K562 (cell line): ENCODE results near the gene SH3D19. TPM values are rescaled to one million over a fixed set of nuclear protein-coding genes. Genes with fewer than 3 reads are reported as not detected.

Experiments
- EGR1 ChIP-seq: fragments of 450-650 bp; conservative IDR thresholded peaks from 2 replicates; pipeline ENCODE4 v1.6.1; 2017; ENCODE audit warnings: mild to moderate bottlenecking
- REST ChIP-seq, 2 experiments: fragments of 450-650 bp; formaldehyde crosslinking in 1 of 2; IDR thresholded peaks; 2 replicates each; pipeline versions ENCODE4 v1.4.0 to v1.6.1; 2014 to 2020; ENCODE audit warnings: mild to moderate bottlenecking in 2 of 2, borderline replicate concordance in 1 of 2, low read depth in 1 of 2
- polyA plus RNA-seq, 8 experiments: library from polyadenylated mRNA; depleted of rRNA in 4 of 8; stranded (reverse) in 5 of 8; unstranded in 3 of 8; fragments of >200 nt; fragmentation: Nextera tagmentation in 2 of 8; fragmentation: Illumina TruSeq in 1 of 8; extraction: Ambion mirVana in 2 of 8; extraction: Trizol in 1 of 8; gene quantifications; 2 replicates each; pipeline versions ENCODE4 v1.2.1 to v1.2.3, GENCODE V29; 2011 to 2014; ENCODE audit warnings: inconsistent platforms in 1 of 8, missing spikeins in 1 of 8
- total RNA-seq, 7 experiments: library from RNA; depleted of rRNA in 6 of 7; stranded (reverse); fragments of >200 nt in 6 of 7; fragmentation: Illumina TruSeq in 2 of 7; extraction: Trizol in 2 of 7; gene quantifications; 2 replicates each; pipeline versions ENCODE4 v1.2.1 to v1.2.3, GENCODE V29; 2011 to 2021; ENCODE audit warnings: low replicate concordance in 1 of 7

Gene SH3D19
- total and polyA plus RNA-seq, 9 of the 15 experiments (the other 6 are each of a cell fraction or from before 2014, with no cell fraction given), result 0.42 to 2.2 (median 1.1) TPM; not detected in 6

- TF ChIP-seq REST (IDR thresholded peaks at IDR 0.05; ENCODE audit: borderline replicate concordance) (no peak), REST (CRISPR knock-in tag; IDR thresholded peaks at IDR 0.05; ENCODE audit: low read depth) (no peak), EGR1 (no peak)
These were observed 120.4 kb downstream of the SH3D19 start (continued) for GRCh38 chr4:151204925-151205524.
